IMR-90 (cell line): ENCODE data around the gene VIT. TPM values are rescaled to one million over a fixed set of nuclear protein-coding genes. Genes with fewer than 3 reads are reported as not detected.
A peak's percentile ranks its signal among the peaks of the same experiment; 100 is the strongest.

Source experiments
- ATAC-seq: fragments of 200-7000 bp; cut with Tn5 transposase; 2 replicates; pipeline ENCODE4 v1.9.1; 2020; ENCODE audit warnings: low read depth, mild to moderate bottlenecking, moderate library complexity
- BruUV-seq: library from RNA; stranded (reverse); fragments of 400-500 nt; replicated peaks from 2 replicates; lab custom pipeline; 2021; lab: Mats Ljungman, UMichigan
- CTCF ChIA-PET: fragments of 300-600 bp; formaldehyde crosslinking; extraction: SDS; loops from one replicate; lab custom pipeline; 2021; ENCODE audit warnings: antibody characterized with exemption; lab: Yijun Ruan, JAX
- POLR2A ChIA-PET: fragments of 300-600 bp; sonication (Branson Sonifier 250); formaldehyde crosslinking; loops from one replicate; lab custom pipeline; 2022; ENCODE audit warnings: antibody characterized with exemption; ENCODE audit not compliant: unreplicated experiment; lab: Charles Lee
- DNase-seq: peaks from one replicate; pipeline ENCODE4 v3.0.0; 2013
- H2AFZ ChIP-seq: replicated peaks from 2 replicates; pipeline ENCODE3; 2013; ENCODE audit warnings: low read length, mild to moderate bottlenecking; ENCODE audit not compliant: poor library complexity
- H2AK5ac ChIP-seq: 2 replicates; pipeline ENCODE4 v1.6.1; 2013; ENCODE audit warnings: low read depth, low read length, inconsistent platforms
- H2AK9ac ChIP-seq: replicated peaks from 2 replicates; pipeline ENCODE3; 2013; ENCODE audit warnings: mild to moderate bottlenecking, low read depth, low read length, moderate library complexity; ENCODE audit not compliant: poor library complexity
- H2BK120ac ChIP-seq: 2 replicates; pipeline ENCODE4 v1.6.1; 2013; ENCODE audit warnings: low read depth, low read length, inconsistent platforms
- H2BK15ac ChIP-seq: 3 replicates; pipeline ENCODE4 v1.6.1; 2013; ENCODE audit warnings: low read depth, low read length, inconsistent platforms
- H2BK20ac ChIP-seq: 2 replicates; pipeline ENCODE4 v1.6.1; 2013; ENCODE audit warnings: low read depth, mild to moderate bottlenecking, inconsistent platforms, low read length, moderate library complexity
- H2BK5ac ChIP-seq: 2 replicates; pipeline ENCODE4 v1.6.1; 2013; ENCODE audit warnings: mild to moderate bottlenecking, low read depth, low read length, inconsistent platforms; ENCODE audit not compliant: poor library complexity, severe bottlenecking
- H3K14ac ChIP-seq: replicated peaks from 2 replicates; pipeline ENCODE4 v1.6.1; 2013; ENCODE audit warnings: low read depth, low read length, inconsistent platforms
- H3K18ac ChIP-seq: 2 replicates; pipeline ENCODE4 v1.6.1; 2013; ENCODE audit warnings: low read depth, low read length, control low read depth
- H3K23ac ChIP-seq: 2 replicates; pipeline ENCODE4 v1.6.1; 2013; ENCODE audit warnings: low read depth, low read length, inconsistent platforms
- H3K27ac ChIP-seq: 2 replicates; pipeline ENCODE4 v1.5.1; 2013; ENCODE audit warnings: mild to moderate bottlenecking, control low read depth, low read length; ENCODE audit not compliant: insufficient read depth
- H3K27me3 ChIP-seq: 2 replicates; pipeline ENCODE4 v1.6.1; 2013; ENCODE audit warnings: low read length; ENCODE audit not compliant: control insufficient read depth, insufficient read depth
- H3K36me3 ChIP-seq: 2 replicates; pipeline ENCODE4 v1.6.1; 2013; ENCODE audit warnings: low read length, mixed read lengths; ENCODE audit not compliant: control insufficient read depth, insufficient read depth
- H3K4ac ChIP-seq: 2 replicates; pipeline ENCODE4 v1.6.1; 2013; ENCODE audit warnings: low read depth, low read length, inconsistent platforms
- H3K4me1 ChIP-seq: 2 replicates; pipeline ENCODE4 v1.6.1; 2013; ENCODE audit warnings: low read length, mixed read lengths; ENCODE audit not compliant: control insufficient read depth, insufficient read depth
- H3K4me2 ChIP-seq: 2 replicates; pipeline ENCODE4 v1.6.1; 2013; ENCODE audit warnings: low read depth, mild to moderate bottlenecking, control low read depth, low read length, moderate library complexity
- H3K4me3 ChIP-seq: 2 replicates; pipeline ENCODE4 v1.5.1; 2013; ENCODE audit warnings: low read depth, mild to moderate bottlenecking, control low read depth, low read length, moderate library complexity; ENCODE audit not compliant: insufficient read depth
- H3K56ac ChIP-seq: 2 replicates; pipeline ENCODE4 v1.6.1; 2013; ENCODE audit warnings: low read length, inconsistent platforms; ENCODE audit not compliant: insufficient read depth; ENCODE audit errors: extremely low read depth
- H3K79me1 ChIP-seq, 2 experiments: 2 replicates each; pipeline ENCODE4 v1.6.1; 2013; ENCODE audit warnings: low read length in 2 of 2, inconsistent platforms in 1 of 2, low read depth in 1 of 2
- H3K9ac ChIP-seq: 2 replicates; pipeline ENCODE4 v1.6.1; 2013; ENCODE audit warnings: low read depth, low read length, control low read depth
- H3K9me1 ChIP-seq: 2 replicates; pipeline ENCODE4 v1.6.1; 2013; ENCODE audit warnings: low read length, inconsistent platforms; ENCODE audit not compliant: insufficient read depth
- H3K9me3 ChIP-seq: 2 replicates; pipeline ENCODE4 v1.6.1; 2013; ENCODE audit warnings: low read length; ENCODE audit not compliant: control insufficient read depth, insufficient read depth
- H4K20me1 ChIP-seq: 2 replicates; pipeline ENCODE4 v1.6.1; 2013; ENCODE audit warnings: low read length, inconsistent platforms; ENCODE audit not compliant: insufficient read depth
- H4K5ac ChIP-seq: 2 replicates; pipeline ENCODE4 v1.6.1; 2013; ENCODE audit warnings: mild to moderate bottlenecking, low read depth, low read length, control low read depth
- H4K8ac ChIP-seq, 2 experiments: 2 replicates each; pipeline ENCODE4 v1.6.1; 2013; ENCODE audit warnings: low read depth in 2 of 2, low read length in 2 of 2, control low read depth in 1 of 2, inconsistent platforms in 1 of 2
- H4K91ac ChIP-seq: 2 replicates; pipeline ENCODE4 v1.6.1; 2013; ENCODE audit warnings: low read depth, low read length, inconsistent platforms; ENCODE audit not compliant: insufficient read depth
- CEBPB ChIP-seq: IDR thresholded peaks from 2 replicates; pipeline ENCODE4 v1.6.1; 2012; ENCODE audit warnings: low read depth, low read length, improper control_type of control experiment
- FOS ChIP-seq: fragments of 150-350 bp; IDR thresholded peaks from 2 replicates; pipeline ENCODE4 v1.6.1; 2016; ENCODE audit warnings: low read depth, low read length
- MXI1 ChIP-seq: IDR thresholded peaks from 2 replicates; pipeline ENCODE4 v1.6.1; 2012; ENCODE audit warnings: low read depth, mild to moderate bottlenecking, low read length, moderate library complexity, borderline replicate concordance
- NFE2L2 ChIP-seq: fragments of 150-350 bp; IDR thresholded peaks from 2 replicates; pipeline ENCODE4 v1.6.1; 2016; ENCODE audit warnings: low read depth, mild to moderate bottlenecking, low read length
- RAD21 ChIP-seq: IDR thresholded peaks from 2 replicates; pipeline ENCODE4 v1.6.1; 2012; ENCODE audit warnings: low read length, improper control_type of control experiment
- RFX5 ChIP-seq: IDR thresholded peaks from 2 replicates; pipeline ENCODE4 v1.8.0; 2012; ENCODE audit warnings: low read depth, mild to moderate bottlenecking, low read length, moderate library complexity
- SMC3 ChIP-seq: fragments of 150-350 bp; IDR thresholded peaks from 2 replicates; pipeline ENCODE4 v1.6.1; 2016; ENCODE audit warnings: low read depth, mild to moderate bottlenecking, antibody characterized with exemption, low read length, moderate library complexity
- WGBS, 2 experiments: methylation state at CpG; one replicate each; pipeline versions ENCODE4 v1.1.5 to v1.1.7; 2013; ENCODE audit warnings: missing lambda C conversion rate in 2 of 2; ENCODE audit not compliant: insufficient read length in 1 of 2; ENCODE audit errors: extremely low coverage in 2 of 2; 5-methylcytosine and 5-hydroxymethylcytosine counted together
- dilution Hi-C: fragments of 300-500 bp; cut with HindIII; formaldehyde crosslinking; loops from one replicate; pipeline ENCODE4 v1.14.3; 2018; ENCODE audit warnings: low sequenced_read_pairs; ENCODE audit not compliant: unreplicated experiment
- in situ Hi-C: fragments of 300-500 bp; cut with MboI; formaldehyde crosslinking; loops from 3 replicates; pipeline ENCODE4 v1.14.3; 2019; ENCODE audit warnings: low sequenced_read_pairs, inconsistent platforms, mixed read lengths
- intact Hi-C: fragments of 100-400 bp; cut with micrococcal nuclease; formaldehyde crosslinking; loops from 2 replicates; pipeline ENCODE4 v1.10.0; 2022
- polyA plus RNA-seq, 3 experiments: library from polyadenylated mRNA; depleted of rRNA; stranded (reverse); fragments of >200 nt; gene quantifications; 2 replicates each; pipeline ENCODE4 v1.2.3, GENCODE V29; 2012; ENCODE audit warnings: low replicate concordance in 1 of 3
- total RNA-seq: library from RNA; depleted of rRNA; stranded (reverse); fragments of >200 nt; gene quantifications from 2 replicates; pipeline ENCODE4 v1.2.3, GENCODE V29; 2012

VIT gene
- total and polyA plus RNA-seq, 2 of the 4 experiments (the other 2 are of a cell fraction): under 0.01 TPM; not detected in 1

DNA sequence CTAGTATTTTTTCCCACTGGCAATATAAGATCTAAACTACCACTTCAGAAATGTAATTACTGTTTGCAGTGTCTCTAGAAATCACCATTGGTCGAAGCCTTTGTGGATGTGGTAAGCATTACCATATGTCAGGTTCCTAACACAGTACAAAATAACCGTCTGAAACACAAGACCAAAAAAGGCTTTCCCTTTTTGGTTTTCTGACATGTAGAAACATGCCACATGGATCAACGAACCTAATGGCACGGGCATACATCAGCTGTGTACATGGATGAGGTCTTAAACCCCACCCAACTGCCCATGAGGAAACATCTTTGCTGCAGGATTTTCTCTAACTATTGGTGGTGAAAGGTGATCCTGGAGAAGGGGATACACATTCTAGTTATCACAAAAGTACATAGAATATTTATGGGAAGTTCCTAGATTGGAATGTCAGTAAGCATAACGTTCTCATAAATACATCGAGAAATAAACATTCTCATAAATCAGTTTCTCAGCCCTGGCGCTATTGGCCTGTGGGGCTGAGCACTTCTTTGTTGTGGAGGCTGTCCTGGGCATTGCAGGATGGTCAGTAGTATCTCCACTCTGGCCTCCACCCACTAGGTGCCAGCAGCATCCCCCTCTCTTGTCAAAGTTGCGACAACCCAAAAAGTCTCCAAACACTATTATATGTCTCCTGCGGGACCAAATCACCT is 9.0 kb downstream of the VIT start:
- ChIA-PET CTCF (interaction anchor here (0.6 to 1.2 kb wide), 3 partner anchors 29 to 236 kb away, joined by 3 to 8 read pairs (median 3); no protein-coding TSS in a partner anchor), POLR2A (no interaction called here)
- Histone ChIP-seq H3K9me3 (no peaks in the 10 kb centered on the region; the same call in 1 of the 2 replicates), H3K56ac (no peak overlapping the region), H4K20me1 (no peaks in the 10 kb centered on the region), H2BK15ac (no peak overlapping the region), H4K5ac (no peak overlapping the region), H3K14ac (0 out of 2 replicates have a peak overlapping the region, but pooled peaks have one; percentile 12), H2BK20ac (no peak overlapping the region), H3K27ac (no peak overlapping the region), H4K8ac (no peak overlapping the region), H3K9me1 (peaks cover 3% of the 10 kb centered on the region; the same call in 1 of the 2 replicates), H3K23ac (no peak overlapping the region), H2BK120ac (no peak overlapping the region), H3K18ac (no peak overlapping the region), H2AFZ (no peak overlapping the region), H3K4ac (no peak overlapping the region), H4K91ac (no peak overlapping the region), H3K4me2 (no peak overlapping the region), H3K27me3 (no peaks in the 10 kb centered on the region), H3K36me3 (no peaks in the 10 kb centered on the region), H3K79me1 (no peaks in the 10 kb centered on the region), H3K4me1 (peaks cover 5% of the 10 kb centered on the region; the same call in 1 of the 2 replicates), H2BK5ac (no peak overlapping the region), H2AK9ac (no peak overlapping the region), H3K4me3 (no peak overlapping the region), H3K9ac (no peak overlapping the region), H2AK5ac (no peak overlapping the region)
- in situ Hi-C loops (no loop called here), intact Hi-C loops (no loop called here), dilution Hi-C loops (no loop called here)
- DNase-seq: no peak
- no TSS peak for BruUV-seq
- WGBS, 2 experiments: 100% methylated on average over 1 of the region's 9 CpGs; no CpG with 5 or more reads in 1 of the 2 experiments
- no peak for ATAC-seq
- TF ChIP-seq RAD21: no peak
- TF ChIP-seq SMC3: no peak
- no peak for TF ChIP-seq NFE2L2
- no peak for TF ChIP-seq FOS
- no peak for TF ChIP-seq CEBPB
- no peak for TF ChIP-seq MXI1
- TF ChIP-seq RFX5: no peak
